Skin of body (tissue), 2 donors: ENCODE measurements around the gene LAMP5. TPM values are rescaled to one million over a fixed set of nuclear protein-coding genes. Genes with fewer than 3 reads are reported as not detected.

Source experiments
- DNase-seq: peaks from one replicate; lab custom pipeline; 2025; lab: John Stamatoyannopoulos, UW
- total RNA-seq: library from RNA; depleted of rRNA; stranded (reverse); fragments of >200 nt; gene quantifications from one replicate; pipeline ENCODE4 v1.2.3, GENCODE V29; 2014

Gene LAMP5
- total RNA-seq, 1 donor from 2014 or later = 1.9 TPM

GRCh38 chr20:9499126-9499899 is 15.1 kb upstream of the LAMP5 start:
- DNase-seq = no peak

DNA sequence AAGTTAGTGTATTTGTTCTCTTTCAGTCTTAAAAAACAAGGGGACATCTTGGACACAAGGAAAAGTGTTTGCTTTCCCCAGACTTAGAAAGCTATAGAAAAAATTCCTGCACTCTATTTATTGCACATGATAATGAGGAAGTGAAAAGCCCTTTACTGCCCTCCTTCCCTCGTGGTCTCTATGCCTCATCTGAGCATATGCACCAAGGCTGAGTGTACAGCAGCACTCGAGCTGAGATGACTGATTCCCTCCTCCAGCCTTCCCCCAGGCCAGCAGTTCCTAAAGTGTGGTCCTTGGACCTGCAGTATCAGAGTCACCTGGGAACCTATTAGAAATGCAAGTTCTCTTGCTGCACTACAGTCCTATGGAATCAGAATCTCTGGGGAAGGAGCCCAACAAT is 14.3 kb upstream of the LAMP5 start:
- no peak for DNase-seq

DNA sequence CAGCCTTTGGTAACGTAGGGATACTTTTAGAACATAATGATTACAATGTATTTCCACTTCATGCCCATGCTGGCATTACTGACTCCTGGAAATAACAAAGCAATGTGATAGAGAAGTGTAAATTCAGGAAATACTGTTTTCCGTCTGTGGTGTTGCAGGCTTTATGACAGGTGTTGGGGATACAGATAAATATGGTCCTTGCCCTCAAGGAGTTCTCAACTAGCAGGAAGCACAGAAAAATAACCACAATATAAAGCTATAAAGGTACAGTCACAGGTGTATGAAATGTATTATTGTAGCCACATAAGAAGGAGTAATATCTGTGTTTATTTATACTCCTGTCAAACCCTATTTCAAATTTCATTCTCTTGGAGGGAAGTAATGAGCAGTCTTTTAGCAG is 12.9 kb upstream of the LAMP5 start:
- no peak for DNase-seq

GRCh38 chr20:9503526-9504245 is 10.7 kb upstream of the LAMP5 start:
- no peak for DNase-seq

GRCh38 chr20:9506280-9506821 is 8.0 kb upstream of the LAMP5 start:
- DNase-seq = no peak

GRCh38 chr20:9506964-9507369 is 7.4 kb upstream of the LAMP5 start:
- DNase-seq = no peak

DNA sequence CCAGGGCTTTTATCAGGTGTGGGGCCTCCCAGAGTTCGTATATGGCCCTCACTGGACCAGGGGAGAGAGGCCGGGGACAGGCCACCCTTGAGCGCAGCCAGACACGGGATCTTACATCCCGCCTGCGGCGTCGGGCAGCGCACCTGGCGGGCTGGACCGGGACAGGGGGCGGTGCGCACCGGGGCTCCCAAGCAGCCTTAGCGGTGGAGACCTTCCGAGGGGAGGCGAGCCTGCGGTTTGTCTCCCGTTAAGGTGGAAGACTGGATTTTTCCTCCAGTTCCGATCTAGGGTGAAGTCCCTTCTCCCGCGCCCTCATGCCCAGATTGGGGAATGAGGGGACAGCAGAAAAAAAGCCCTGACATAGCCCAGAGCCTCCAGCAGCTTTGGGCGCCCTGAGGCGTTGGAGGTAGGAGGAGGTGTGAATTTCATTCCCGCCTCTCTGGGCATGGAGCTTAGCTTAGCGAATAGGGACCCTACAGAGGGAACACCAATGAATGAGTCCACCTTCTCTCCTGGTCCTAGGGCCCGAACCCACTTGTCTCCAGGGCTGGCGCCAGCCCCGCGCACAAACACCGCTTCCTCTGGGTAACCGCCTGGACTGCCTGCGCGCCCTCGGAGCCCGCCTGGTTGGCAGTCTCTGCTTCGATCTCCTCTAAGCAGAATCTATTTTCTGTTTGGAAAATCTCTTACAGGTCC is 6.7 kb upstream of the LAMP5 start:
- no peak for DNase-seq

- DNase-seq = no peak
Measured at GRCh38 chr20:9508240-9508661, 6.1 kb upstream of the LAMP5 start.

GRCh38 chr20:9508696-9509178 is 5.7 kb upstream of the LAMP5 start:
- DNase-seq = no peak

DNA sequence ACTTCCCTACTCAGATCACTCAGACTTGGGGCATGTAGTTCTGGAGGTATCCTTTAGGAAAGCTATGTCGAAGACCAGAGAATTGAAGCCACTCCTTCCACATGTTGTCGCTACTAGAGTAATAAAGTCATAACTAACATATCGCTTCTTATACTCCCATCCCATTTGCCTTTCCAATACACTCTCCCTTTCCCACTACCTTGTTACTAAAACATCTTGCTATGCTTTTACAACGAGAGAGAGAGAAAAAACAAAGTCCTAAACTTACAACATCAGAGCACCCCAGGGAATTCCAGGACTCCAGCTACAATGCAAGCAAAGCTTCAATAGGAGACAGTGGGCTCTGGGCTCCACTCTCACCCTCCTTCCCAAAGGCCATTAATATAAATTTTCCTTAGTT is 5.1 kb upstream of the LAMP5 start:
- no peak for DNase-seq

DNA sequence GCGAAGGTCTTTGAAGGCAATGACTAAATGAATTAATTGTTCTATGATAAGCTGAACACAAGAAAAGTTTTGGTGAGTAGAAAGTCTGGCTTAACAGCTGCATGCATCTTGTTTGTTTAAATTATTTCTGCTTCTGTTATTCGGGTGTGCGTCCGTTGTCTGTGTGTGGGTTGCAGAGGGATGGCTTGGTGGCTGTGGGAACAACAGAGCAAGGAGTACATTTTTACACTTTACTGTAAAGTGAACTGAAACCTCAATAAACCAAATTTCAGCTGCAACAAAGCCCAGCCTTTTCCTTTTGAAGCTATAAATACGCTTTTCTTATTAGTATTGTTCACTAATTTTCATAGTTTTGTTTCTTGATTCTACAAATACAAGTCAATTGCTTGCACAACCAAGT is 3.5 kb upstream of the LAMP5 start:
- DNase-seq = no peak

DNA sequence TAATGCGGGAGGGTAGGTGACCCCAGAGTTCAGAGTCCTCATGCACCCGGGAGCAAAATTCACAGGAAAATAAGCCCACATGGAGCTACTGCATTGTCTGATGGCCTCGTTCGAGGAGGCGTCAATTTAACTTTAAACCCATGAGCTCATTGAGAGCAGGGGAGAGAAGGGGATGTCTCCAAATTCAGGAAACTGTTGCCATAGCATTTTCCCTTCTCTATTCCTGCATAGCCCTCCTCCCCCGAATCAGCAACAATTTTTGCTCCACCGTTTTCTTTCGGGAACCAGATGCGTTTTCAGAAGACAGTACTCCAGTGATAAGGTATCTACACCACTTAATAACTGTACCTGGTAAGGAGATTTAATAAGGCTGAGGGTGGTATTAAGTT is 324 bp upstream of the LAMP5 start:
- no peak for DNase-seq

DNA sequence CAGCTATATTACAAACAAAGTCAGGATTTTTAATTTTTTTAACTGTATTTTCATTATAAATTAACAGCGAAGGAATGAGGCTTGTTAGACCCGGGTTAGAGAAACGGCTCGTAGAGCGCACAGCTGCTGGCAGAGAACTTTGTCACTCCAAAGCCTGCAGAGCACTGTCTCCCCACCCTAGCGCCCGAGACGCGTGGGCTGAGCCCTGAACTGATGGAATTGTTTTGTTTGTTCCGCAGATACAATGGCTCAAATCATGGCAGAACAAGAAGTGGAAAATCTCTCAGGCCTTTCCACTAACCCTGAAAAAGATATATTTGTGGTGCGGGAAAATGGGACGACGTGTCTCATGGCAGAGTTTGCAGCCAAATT is 810 bp downstream of the LAMP5 start:
- DNase-seq = no peak

- no peak for DNase-seq
Measured at GRCh38 chr20:9515741-9516233, 1.4 kb downstream of the LAMP5 start.

DNA sequence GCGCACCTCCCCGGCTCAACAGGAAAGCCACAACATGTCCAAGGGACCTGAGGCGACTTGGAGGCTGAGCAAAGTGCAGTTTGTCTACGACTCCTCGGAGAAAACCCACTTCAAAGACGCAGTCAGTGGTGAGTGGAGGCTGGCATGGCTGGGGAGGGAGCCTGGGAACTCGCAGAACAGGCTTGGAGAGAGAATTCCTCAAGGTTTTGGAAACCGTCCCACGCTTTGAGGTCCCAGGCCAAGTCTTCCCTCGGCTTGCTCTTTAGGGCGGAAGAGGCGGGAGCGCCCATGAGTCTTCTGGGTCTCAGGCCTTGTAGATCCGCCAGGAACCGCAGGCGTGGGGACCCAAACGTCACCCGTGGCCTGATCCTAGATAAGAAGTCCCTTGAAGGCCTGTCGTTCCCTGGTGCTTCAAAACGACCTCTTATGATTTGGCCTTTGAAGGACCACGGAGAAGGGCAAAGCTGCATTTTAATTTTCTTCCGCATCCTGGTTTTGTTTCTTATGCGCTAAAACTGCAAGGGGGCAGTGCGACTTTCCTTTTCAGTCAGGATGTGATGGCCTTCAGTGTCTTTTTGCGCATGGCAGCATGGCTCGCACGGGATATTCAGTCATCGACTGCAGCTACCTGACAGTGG is 2.0 kb downstream of the LAMP5 start:
- DNase-seq = no peak

DNA sequence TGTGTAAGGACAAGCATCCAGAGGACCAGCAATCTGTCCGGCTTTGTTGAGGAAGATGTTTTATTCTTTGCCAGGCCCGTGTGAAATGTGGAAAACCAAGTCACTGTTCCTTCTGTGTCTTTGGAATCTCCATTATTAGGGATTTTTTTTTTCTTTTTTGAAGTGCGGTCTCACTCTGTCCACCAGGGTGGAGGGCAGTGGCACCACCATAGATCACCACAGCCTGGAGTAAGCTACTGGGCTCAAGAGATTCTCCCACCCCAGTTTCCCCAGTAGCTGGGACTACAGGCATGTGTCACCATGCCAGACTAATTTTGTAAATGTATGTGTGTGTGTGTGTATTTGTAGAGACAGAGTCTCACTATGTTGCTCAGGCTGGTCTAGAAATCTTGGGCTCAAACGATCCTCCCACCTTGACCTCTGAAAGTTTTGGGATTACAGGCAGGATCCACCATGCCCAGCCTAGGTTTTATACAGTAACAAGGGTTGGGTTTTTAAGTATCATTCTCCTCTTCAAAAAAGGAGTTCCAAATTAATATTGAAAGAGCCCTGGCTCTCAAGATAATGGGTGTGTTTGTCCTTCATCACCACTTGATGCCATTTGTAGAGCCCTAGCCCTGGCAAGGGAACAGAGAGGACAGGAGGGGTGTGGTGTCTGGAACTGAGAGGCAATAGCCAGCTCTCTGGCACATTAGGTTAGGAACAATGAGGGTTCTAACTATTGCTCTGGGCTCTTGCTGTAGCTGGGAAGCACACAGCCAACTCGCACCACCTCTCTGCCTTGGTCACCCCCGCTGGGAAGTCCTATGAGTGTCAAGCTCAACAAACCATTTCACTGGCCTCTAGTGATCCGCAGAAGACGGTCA is 3.1 kb downstream of the LAMP5 start:
- DNase-seq = no peak

DNA sequence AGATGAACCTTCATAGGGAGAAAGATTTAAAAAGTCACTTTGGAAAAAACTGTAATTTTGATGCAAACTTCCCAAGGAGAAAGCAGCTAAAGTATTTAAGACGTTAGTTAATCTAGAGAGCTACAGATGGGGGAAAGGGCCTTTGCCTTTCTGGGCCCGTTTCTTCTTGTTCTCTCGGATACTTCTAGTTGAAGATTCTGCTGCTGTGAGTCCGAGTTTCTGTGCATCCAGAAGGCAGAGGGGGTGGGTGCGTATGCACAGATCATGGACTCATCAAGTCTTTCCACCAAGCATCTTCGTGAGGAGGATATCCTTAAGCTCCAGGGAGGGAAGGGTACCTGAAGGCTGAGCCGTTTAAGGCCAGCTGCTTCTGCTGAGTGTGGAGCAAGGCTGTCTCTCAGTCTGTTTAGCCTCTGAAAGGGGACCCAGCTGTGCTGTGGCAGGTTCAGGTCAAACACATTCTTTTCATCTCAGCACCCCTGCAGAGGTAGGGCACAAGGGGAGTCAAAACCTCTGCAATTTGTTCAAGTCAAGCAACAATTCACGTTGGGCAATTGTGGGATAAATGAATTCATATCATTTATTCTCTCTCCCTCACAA is 4.3 kb downstream of the LAMP5 start:
- no peak for DNase-seq

- no peak for DNase-seq
Measured at GRCh38 chr20:9520086-9520485, 5.7 kb downstream of the LAMP5 start.

DNA sequence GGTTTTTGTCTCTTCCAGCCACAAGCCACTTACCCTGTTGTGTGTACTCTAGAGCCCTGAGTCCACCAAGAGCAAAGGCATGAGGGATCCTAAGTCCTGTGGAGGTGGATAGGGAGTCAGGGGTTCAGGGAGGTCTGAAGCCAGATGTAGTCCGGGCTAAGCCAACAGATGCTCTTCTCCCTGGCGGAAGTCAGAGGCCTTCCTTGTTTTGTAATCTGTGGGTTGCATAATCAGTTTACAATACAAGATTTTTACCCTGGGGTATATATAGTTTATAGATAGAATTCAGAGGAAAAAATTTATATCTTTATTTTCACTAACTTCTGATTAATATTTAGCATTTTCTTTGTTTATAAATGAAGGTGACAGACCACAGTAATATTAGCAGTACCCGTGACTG is 9.2 kb downstream of the LAMP5 start:
- no peak for DNase-seq

DNA sequence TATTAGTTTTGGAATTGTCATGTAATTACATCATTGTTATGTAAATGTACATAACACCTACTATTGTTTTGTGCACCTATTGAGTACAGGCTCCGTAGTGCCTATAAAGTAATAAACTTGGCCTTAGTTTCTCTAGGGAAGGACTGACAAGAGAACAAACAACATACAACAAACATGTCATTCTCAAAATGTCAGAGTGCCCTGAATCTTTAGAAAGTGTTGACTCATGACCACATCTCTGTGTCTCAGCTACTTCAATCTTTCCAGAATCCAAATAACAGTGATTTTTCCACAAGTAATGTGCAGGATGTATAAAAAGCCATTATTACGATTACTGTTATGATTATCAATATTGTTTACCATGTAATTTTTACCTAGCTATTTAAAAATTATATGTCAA is 17.2 kb downstream of the LAMP5 start:
- DNase-seq = no peak
